WERI-Rb-1 (cell line): ENCODE data around the gene TBC1D5.

ENCODE experiments used
- DNase-seq: peaks from one replicate; pipeline ENCODE4 v3.0.0-alpha.2; 2020
- H3K27ac ChIP-seq: fragments of 250-450 bp; sonication (Bioruptor Pico); 2 replicates; pipeline ENCODE4 v1.5.1; 2020; ENCODE audit warnings: mild to moderate bottlenecking, moderate library complexity
- H3K27me3 ChIP-seq: fragments of 250-450 bp; sonication (Bioruptor Pico); 2 replicates; pipeline ENCODE4 v1.5.1; 2021; ENCODE audit warnings: mild to moderate bottlenecking, low read depth, moderate library complexity; ENCODE audit not compliant: insufficient read depth, severe bottlenecking
- H3K36me3 ChIP-seq: fragments of 250-450 bp; sonication (Bioruptor Pico); 2 replicates; pipeline ENCODE4 v1.5.1; 2020; ENCODE audit warnings: mild to moderate bottlenecking, moderate library complexity
- H3K4me3 ChIP-seq: 2 replicates; pipeline ENCODE4 v1.5.1; 2011; ENCODE audit warnings: low read depth, mild to moderate bottlenecking, control low read depth, low read length
- H3K9me3 ChIP-seq: fragments of 250-450 bp; sonication (Bioruptor Pico); 2 replicates; pipeline ENCODE4 v1.5.1; 2021; ENCODE audit warnings: mild to moderate bottlenecking, moderate library complexity; ENCODE audit not compliant: severe bottlenecking
- CTCF ChIP-seq: IDR thresholded peaks from 2 replicates; pipeline ENCODE4 v1.5.1; 2011; ENCODE audit warnings: low read depth, mild to moderate bottlenecking, control low read depth, inconsistent platforms, low read length

Gene TBC1D5

GRCh38 chr3:17431004-17431403, 311.4 kb downstream of the TBC1D5 start:
- no peak overlapping the region for H3K4me3 ChIP-seq
- 0 out of 2 replicates have a peak, but pooled peaks have one; percentile 18 for TF ChIP-seq CTCF
- no peak for DNase-seq
- no peaks in the 10 kb centered on the region for H3K27me3 ChIP-seq
- no peak overlapping the region for H3K27ac ChIP-seq
- no peaks in the 10 kb centered on the region for H3K36me3 ChIP-seq
- no peaks in the 10 kb centered on the region for H3K9me3 ChIP-seq

- no peaks in the 10 kb centered on the region for H3K27me3 ChIP-seq
- DNase-seq = no peak
- no peak overlapping the region for H3K27ac ChIP-seq
- no peaks in the 10 kb centered on the region for H3K36me3 ChIP-seq
- no peak overlapping the region for H3K4me3 ChIP-seq
- no peaks in the 10 kb centered on the region for H3K9me3 ChIP-seq
- no peak for TF ChIP-seq CTCF
These were observed 311.8 kb downstream of the TBC1D5 start for GRCh38 chr3:17430582-17430981.

GRCh38 chr3:17423786-17424536, 318.5 kb downstream of the TBC1D5 start:
- no peaks in the 10 kb centered on the region for H3K36me3 ChIP-seq
- no peaks in the 10 kb centered on the region for H3K27me3 ChIP-seq
- no peak overlapping the region for H3K27ac ChIP-seq
- no peaks in the 10 kb centered on the region for H3K9me3 ChIP-seq
- no peak overlapping the region for H3K4me3 ChIP-seq
- peak; percentile 41 for DNase-seq
- no peak for TF ChIP-seq CTCF

GRCh38 chr3:17422636-17423035, 319.8 kb downstream of the TBC1D5 start:
- DNase-seq = no peak
- no peaks in the 10 kb centered on the region for H3K27me3 ChIP-seq
- no peak for TF ChIP-seq CTCF
- H3K27ac ChIP-seq = no peak overlapping the region
- no peak overlapping the region for H3K4me3 ChIP-seq
- H3K9me3 ChIP-seq = no peaks in the 10 kb centered on the region
- H3K36me3 ChIP-seq = no peaks in the 10 kb centered on the region

GRCh38 chr3:17420668-17421067, 321.8 kb downstream of the TBC1D5 start:
- Histone ChIP-seq H3K27me3 (no peaks in the 10 kb centered on the region), H3K9me3 (no peaks in the 10 kb centered on the region), H3K36me3 (no peaks in the 10 kb centered on the region), H3K27ac (no peak overlapping the region), H3K4me3 (no peak overlapping the region)
- no peak for DNase-seq
- no peak for TF ChIP-seq CTCF
